HG02884 (cell line): Measurements from ENCODE around the gene ZSWIM6.

Experiments
- ATAC-seq: cut with Tn5 transposase; IDR thresholded peaks from one replicate; pipeline ENCODE4 v1.9.1; 2021; ENCODE audit warnings: mild to moderate bottlenecking, moderate library complexity; ENCODE audit not compliant: unreplicated experiment

ZSWIM6 gene

GRCh38 chr5:61330845-61331406, 1.1 kb upstream of the ZSWIM6 start:
- peak; percentile 19 for ATAC-seq

- ATAC-seq = peak; percentile 0
Observed at GRCh38 chr5:61332358-61332749, 296 bp downstream of the ZSWIM6 start.

DNA sequence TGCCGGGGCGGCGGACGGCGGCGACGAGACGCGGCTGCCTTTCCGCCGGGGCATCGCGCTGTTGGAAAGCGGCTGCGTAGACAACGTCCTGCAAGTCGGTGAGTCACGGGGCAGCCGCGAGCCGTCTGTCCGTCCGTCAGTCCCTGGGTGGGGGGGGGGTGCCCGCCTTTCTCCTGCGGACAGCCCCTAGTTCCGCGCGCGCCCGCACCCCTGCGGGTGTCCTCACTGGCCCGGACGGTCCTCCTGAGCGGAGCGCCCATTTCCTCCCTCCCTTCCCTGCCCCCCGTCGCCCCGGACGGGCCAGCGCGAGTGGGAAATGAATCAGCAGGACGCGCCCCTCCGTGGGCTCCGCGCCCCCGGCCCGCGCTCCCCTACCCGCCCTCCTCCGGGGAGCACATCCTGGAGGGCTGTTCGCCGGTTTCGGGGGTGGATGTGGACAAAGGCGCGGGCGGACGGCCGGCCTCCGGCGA, 828 bp downstream of the ZSWIM6 start:
- ATAC-seq = no peak

DNA sequence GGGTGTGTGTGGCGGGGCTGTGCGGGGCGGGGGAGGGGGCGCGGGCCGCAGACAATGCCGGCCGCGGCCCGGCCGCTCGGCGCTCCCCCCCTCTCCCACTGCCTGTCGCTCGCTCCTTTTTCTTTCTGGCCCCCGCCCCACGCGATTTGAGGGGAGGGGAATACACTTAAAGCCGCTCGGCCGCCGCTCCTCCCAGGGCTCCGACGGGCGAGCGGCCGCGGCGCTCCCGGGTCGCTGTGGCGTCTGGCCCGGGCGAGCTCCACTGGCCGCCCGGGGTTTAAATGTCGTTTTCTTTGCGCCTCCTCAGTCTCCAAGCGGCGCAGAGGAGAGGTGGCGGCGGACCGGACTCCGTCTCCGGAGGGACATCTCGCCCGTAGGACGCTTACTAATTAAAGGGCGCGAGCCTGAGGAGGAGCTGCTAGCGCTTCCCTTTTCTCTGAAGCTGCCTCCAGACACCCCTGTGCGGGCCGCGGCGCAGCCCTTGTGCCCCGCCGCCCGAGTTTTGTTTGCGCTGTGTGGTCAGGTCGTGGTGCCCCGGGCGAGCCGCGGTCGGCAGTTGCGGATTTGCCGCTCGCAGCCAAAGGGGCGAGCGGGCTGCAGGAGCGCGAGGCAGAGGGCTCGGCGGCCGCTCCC, 1.4 kb downstream of the ZSWIM6 start:
- ATAC-seq = no peak

GRCh38 chr5:61333954-61334867, 2.2 kb downstream of the ZSWIM6 start:
- ATAC-seq = no peak

DNA sequence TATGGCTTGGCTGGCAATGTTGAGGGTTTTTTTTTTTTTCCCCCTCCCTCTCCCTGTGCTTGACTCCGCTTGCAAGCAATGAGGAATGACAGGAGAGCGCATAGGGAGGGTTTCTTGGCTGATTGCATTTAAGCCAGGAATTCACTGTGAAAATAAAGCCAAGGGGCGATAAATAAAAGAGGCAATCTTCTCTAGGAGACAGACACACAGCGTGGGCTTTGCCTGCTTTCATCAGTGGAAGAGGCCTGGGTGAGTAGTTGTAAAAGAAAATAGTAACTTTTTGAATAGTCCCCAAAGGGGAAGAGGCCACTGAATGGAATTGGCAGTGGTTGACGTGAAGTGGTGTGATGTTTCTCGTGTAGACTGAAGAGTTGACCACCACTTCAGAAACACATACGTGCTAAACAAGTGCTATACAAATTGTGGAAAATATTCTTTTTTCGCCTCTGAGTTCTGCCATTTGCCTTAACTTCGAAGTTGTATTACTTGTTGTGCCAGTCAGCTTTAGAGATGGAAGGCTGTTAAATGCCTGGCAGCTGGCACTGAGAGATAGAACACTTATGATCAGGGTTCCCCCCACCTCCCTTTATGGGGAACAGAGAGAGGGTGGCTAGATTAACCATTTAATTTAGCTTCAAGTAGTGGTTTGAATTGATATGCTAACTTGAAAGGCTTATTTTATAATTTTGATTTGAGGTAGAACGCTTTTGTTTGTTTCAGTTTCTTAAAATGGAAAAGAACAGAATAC, 3.0 kb downstream of the ZSWIM6 start:
- ATAC-seq = no peak

GRCh38 chr5:61339764-61340163, 7.7 kb downstream of the ZSWIM6 start:
- ATAC-seq = no peak

GRCh38 chr5:61340775-61341361, 8.8 kb downstream of the ZSWIM6 start:
- no peak for ATAC-seq

GRCh38 chr5:61342071-61342501, 10.0 kb downstream of the ZSWIM6 start:
- no peak for ATAC-seq

DNA sequence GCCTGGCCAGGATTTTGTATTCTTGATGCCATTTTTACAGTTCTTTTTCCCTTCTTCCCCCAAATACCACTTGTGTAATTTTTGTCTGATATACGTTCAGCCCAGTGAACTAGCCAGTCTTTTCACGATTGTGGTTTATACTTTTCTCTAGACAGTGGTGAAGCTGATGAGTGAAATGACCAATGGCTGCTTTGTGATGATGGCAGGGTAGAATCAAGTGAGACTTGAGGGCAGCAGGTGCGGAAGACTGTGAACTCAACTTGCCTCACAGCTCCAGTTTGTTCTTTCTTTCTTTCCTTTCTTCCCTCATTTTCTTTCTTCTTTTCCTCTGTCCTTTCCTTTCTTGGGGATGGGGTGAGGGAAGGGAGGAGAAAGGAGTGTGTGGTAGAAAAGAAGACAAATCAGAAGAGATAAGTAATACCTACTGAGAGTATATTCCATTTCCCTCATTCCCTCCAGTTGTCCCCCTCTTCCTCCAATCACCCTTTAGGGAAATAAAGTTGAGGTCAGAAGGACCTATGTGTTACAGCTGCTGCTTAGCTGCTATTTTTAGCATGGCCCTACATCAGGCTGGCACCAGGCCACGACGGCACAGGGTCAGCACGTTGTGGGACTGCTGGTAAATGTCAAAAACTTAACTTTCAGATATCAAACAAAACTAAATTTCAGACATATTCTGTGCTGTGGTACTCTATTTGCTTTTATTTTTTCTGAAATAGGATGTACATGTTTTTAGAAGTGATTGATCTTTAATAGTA, 12.3 kb downstream of the ZSWIM6 start:
- no peak for ATAC-seq

DNA sequence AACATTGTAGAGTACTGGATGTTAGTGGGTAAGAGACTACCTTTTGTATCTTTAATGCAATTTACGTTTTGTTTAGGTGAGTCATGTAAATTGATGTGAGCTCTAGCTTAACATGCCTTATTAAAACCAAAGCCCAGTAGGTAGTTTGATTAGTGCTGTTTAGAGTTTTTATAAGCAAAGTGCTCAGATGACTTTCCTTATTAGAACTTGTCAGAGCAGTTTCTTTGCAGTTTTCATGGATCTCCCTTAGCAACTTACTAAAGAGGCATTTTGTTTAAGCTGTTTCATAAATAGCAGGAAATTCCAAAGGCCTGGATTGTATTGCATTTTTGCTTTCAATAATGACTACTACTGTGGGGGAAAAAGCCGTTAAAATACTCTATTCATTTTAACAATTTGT, 14.5 kb downstream of the ZSWIM6 start:
- no peak for ATAC-seq

DNA sequence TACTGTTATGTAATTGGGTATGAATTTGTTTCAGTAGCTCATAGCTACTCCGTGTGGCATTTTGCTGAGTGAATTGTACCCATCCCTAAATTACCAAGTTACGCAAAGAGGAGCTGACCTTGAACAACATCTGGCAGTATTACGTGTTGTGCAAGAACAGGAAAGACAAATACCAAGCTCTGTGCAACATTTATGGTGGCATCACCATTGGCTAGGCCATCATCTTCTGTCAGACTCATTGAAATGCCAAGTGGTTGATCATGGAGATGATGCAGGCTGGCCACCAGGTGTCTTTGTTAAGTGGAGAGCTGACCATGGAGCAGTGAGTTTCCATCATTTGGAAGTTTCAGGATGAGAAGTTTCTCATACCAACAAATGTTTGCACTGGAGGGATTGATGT, 15.0 kb downstream of the ZSWIM6 start:
- no peak for ATAC-seq

GRCh38 chr5:61348447-61348846, 16.4 kb downstream of the ZSWIM6 start:
- ATAC-seq = no peak

GRCh38 chr5:61349935-61350334, 17.9 kb downstream of the ZSWIM6 start:
- no peak for ATAC-seq

DNA sequence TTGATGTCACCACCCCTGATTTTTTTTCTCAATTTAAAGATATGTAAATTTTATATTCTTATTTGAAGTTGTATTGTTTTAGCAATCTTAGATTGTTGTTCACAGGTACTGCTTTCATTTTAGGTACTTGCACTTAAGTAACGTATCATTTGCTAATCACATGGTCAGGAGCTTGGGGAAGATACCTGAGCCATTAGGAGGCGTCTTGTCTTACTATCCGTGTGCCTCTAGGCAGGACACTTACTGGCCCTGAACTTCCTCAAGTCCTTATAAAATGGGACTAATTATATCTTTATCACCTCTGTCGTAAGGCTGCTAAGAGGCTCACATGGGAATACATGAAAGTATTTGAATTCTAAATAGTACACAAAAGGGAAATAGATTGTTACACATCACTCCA, 18.5 kb downstream of the ZSWIM6 start:
- ATAC-seq = no peak

DNA sequence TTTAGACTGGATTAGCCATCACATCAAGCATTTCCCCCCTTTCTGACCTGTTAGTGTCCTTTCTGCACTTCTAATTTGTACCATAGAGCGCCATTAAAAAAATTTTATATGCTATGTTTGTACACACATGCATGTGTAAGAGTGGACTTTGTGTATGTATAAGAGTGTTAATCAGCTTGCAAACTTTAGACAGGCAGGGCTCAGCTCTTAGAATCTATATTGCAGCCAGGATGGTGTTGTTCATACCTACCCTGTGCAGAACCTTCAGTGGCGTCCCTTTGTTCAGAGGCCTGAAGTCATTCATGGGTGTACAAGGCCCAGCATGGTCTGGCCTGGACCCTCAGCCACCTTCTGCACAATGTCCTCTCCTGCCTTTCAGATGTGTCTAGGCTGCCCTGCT, 19.7 kb downstream of the ZSWIM6 start:
- no peak for ATAC-seq

DNA sequence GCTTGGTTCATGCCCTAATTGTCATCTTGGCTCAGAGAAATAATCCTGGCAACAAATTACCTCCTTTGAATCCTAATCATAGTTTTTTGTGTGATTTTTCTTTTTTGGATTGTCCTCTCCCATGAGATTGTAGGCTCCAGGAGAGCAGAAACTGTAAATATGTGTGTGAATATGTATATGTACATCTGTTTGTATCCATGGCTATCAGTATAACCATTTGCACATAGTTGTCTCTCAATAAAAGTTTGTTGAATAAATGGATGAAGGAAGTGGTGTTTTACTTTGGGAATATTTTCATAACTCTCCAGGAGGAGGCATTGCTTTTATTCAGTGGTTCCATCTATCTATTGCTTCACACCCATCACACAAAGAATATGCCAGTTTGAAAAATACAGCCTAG, 20.1 kb downstream of the ZSWIM6 start:
- no peak for ATAC-seq

GRCh38 chr5:61352612-61353156, 20.6 kb downstream of the ZSWIM6 start:
- no peak for ATAC-seq

GRCh38 chr5:61353293-61353692, 21.2 kb downstream of the ZSWIM6 start:
- ATAC-seq = no peak

- no peak for ATAC-seq
Observed at GRCh38 chr5:61354199-61354598, 22.1 kb downstream of the ZSWIM6 start.
